Activated T-helper 1 cell treated with anti-CD3 and anti-CD28 coated beads, Interleukin-12 subunit alpha, Interleukin-12 subunit beta, Interleukin-2, Interleukin-4 antibody, amounts not matched to agents 30 ng/mL and 10 ng/mL and 1 ng/mL, durations not matched to agents 14 hours and 24 hours and 36 hours (primary cell): ENCODE data around the gene SLC38A3. TPM values are rescaled to one million over a fixed set of nuclear protein-coding genes. Genes with fewer than 3 reads are reported as not detected.
"Not testable (repeated sequence)": the region's sequence is repeated elsewhere in the genome, so short reads cannot be mapped to it uniquely, and the experiment has no call there.

ENCODE experiments used
- DNase-seq: peaks from one replicate; pipeline ENCODE4 v3.0.0; 2021; ENCODE audit warnings: low spot score
- H3K27ac Mint-ChIP-seq: one replicate; pipeline ENCODE4 v1.8.0; 2021; ENCODE audit warnings: mild to moderate bottlenecking, mixed read lengths
- H3K27me3 Mint-ChIP-seq: one replicate; pipeline ENCODE4 v1.8.0; 2022; ENCODE audit warnings: mild to moderate bottlenecking, moderate library complexity, mixed read lengths; ENCODE audit not compliant: insufficient read depth
- H3K36me3 Mint-ChIP-seq: one replicate; pipeline ENCODE4 v1.8.0; 2021; ENCODE audit warnings: low read depth, mixed read lengths
- H3K4me1 Mint-ChIP-seq: one replicate; pipeline ENCODE4 v1.8.0; 2021; ENCODE audit warnings: low read depth, mixed read lengths
- H3K4me3 Mint-ChIP-seq: one replicate; pipeline ENCODE4 v1.8.0; 2021; ENCODE audit warnings: mild to moderate bottlenecking, moderate library complexity, mixed read lengths
- H3K9me3 Mint-ChIP-seq: one replicate; pipeline ENCODE4 v1.8.0; 2021; ENCODE audit warnings: mixed read lengths
- intact Hi-C: fragments of 100-400 bp; cut with micrococcal nuclease; formaldehyde crosslinking; loops from one replicate; pipeline ENCODE4 v1.15.1; 2024
- total RNA-seq: library from RNA; stranded (reverse); gene quantifications from 2 replicates; pipeline ENCODE4 v1.2.3, GENCODE V29; 2022

Gene SLC38A3
- total RNA-seq, 1 donor from 2014 or later = not detected

DNA sequence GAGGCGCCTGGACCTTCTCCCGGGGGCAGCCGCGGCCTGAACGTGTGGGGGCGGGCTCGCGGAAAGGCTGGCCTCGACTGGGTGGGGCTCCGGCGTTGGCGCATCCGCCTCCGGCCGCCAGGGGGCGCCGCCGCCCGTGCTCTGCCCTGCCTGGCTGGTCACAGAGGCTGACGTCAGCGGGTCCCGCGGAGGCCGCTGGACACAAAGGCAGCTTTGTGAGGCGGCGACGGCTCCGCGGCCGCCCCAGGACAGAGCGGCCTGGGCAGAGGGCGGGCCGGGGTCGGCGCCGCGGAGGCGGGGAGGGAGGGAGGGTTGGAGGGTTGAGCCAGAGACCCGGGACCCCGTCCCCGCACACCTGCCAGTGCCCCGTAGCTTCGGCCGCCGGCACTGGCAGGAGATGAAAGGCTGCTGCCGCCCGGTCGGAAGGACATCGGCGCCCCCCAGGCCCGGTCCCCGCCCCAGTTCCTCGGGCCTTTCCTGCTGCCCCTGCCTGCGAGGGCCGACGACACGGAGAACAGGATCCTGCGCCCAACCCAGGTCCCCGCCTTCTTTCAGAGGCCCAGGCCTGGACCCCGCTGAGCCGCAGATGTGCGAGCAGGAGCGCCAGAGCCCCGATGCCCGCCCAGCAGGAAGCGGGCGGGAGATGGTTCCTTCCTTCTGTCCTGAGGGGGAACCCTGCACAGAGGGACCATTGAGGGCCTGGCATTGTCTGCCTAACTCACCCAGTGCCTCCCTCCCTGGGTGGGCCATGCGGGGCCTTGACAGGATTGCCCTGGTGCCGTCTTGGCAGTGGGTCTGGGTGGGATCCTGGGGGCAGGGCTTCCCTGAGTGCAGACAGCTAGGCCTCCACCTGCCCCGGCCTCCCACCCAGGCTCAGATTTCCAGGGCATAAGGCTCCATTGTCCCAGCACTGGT lies 55.2 kb downstream of the SLC38A3 start:
- H3K36me3 Mint-ChIP-seq = peaks cover 14% of the 10 kb centered on the region
- peak overlapping the region; percentile 68 for H3K27ac Mint-ChIP-seq
- no peaks in the 10 kb centered on the region for H3K9me3 Mint-ChIP-seq
- H3K27me3 Mint-ChIP-seq = peaks cover 1% of the 10 kb centered on the region
- intact Hi-C loops = loop anchor here (1.0 to 2.0 kb wide), 5 partner anchors 13 to 33 kb away; partner anchors contain the start of gene IFRD2
- H3K4me3 Mint-ChIP-seq = peak overlapping the region; percentile 68
- no peaks in the 10 kb centered on the region for H3K4me1 Mint-ChIP-seq
- peak; percentile 86 for DNase-seq

DNA sequence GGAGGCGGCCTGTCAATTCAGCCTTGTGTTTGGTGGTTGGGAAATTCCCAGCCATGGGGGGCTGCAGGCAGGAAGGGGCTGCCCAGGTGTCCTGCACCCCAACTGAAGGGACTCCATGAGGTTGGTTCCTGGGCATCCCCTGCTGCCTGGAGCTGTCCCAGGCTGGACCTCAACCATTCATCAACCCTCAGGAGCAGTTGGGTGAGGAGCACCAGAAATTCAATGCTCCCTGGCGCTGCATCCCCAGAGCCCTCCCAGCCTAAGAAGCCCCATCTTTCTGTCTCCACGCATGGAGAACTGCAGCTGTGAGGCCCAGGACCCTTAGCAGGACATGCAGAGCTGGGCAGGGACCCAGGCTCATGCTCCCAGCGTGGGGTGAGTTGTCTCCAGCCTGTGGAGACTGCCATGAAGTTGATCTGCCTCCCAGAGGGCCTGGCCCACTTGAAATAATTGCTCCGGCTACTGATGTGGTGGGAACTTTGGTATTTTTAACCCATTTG lies 55.9 kb downstream of the SLC38A3 start:
- no peaks in the 10 kb centered on the region for H3K9me3 Mint-ChIP-seq
- peaks cover 3% of the 10 kb centered on the region for H3K27me3 Mint-ChIP-seq
- no peaks in the 10 kb centered on the region for H3K4me1 Mint-ChIP-seq
- peak overlapping the region; percentile 48 for H3K27ac Mint-ChIP-seq
- intact Hi-C loops = loop anchor here (1.0 to 2.0 kb wide), 5 partner anchors 12 to 34 kb away; partner anchors contain the start of gene IFRD2
- DNase-seq = no peak
- peak overlapping the region; percentile 51 for H3K4me3 Mint-ChIP-seq
- H3K36me3 Mint-ChIP-seq = peaks cover 14% of the 10 kb centered on the region

DNA sequence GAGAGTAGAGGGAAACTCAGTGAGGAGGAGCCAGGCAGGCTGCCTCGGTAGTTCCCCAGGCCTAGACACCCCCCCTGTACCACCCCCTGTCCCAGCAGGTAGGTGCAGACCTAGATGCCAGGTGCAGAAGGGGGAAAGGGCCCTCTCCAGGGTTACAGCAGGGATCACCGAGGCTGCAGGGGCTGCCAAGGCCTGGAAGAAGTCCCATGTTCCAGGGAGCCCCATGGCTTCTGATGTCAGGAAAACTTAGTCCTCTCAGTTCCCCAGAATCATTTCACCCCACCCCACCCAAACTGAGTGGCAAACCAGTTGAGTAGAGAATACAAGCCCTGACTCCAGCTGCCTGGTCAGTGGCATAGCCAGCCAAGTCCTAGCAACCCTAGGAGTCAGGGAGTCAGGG lies 56.4 kb downstream of the SLC38A3 start:
- no peak for DNase-seq
- H3K36me3 Mint-ChIP-seq = peaks cover 12% of the 10 kb centered on the region
- no peaks in the 10 kb centered on the region for H3K9me3 Mint-ChIP-seq
- peak overlapping the region; percentile 33 for H3K4me3 Mint-ChIP-seq
- intact Hi-C loops = loop anchor here (2.0 kb wide), 1 partner anchor 31 kb away; the partner anchor contains the start of gene IFRD2
- peaks cover 5% of the 10 kb centered on the region for H3K27me3 Mint-ChIP-seq
- no peaks in the 10 kb centered on the region for H3K4me1 Mint-ChIP-seq
- peak overlapping the region; percentile 48 for H3K27ac Mint-ChIP-seq

DNA sequence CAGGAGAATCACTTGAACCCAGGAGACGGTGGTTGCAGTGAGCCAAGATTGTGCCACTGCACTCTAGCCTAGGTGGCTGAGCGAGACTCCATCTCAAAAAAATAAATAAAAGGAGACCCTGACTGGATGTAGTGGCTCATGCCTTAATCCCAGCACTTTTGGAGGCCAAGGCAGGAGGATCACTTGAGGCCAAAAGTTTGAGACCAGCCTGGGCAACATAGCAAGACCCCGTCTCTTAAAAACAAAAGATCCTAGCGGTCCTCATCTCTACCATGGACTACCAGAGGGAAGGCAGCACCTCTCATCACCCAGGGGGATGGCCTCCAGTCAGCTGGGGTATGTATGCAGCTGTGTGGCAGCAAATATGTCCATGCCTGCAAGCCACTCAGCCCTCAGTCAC lies 57.1 kb downstream of the SLC38A3 start:
- H3K27me3 Mint-ChIP-seq, intact Hi-C loops, H3K9me3 Mint-ChIP-seq, DNase-seq, H3K27ac Mint-ChIP-seq, H3K4me1 Mint-ChIP-seq, H3K4me3 Mint-ChIP-seq, H3K36me3 Mint-ChIP-seq: not testable (repeated sequence)

DNA sequence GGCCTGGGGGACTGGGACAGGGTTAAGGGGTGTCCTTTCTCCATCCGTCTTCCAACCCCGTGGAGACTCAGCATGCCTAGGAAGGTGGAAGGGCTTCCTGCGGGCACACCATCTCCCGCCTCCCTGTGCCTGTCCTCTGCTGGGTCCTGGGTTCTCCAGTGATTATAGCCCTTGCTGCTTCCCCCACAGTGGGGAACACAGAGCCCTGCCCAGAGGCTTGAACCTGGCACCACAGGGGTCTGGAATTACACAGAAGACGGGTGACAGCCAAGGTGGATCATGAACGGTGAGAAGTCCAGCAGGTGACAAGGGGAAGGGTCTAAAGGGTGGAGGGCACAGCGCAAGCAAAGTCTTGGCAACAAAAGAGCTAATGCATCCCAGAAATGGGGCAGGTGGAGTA lies 57.7 kb downstream of the SLC38A3 start:
- H3K27ac Mint-ChIP-seq = no peak overlapping the region
- no peaks in the 10 kb centered on the region for H3K36me3 Mint-ChIP-seq
- DNase-seq = no peak
- no peaks in the 10 kb centered on the region for H3K9me3 Mint-ChIP-seq
- intact Hi-C loops = no loop called here
- peaks cover 8% of the 10 kb centered on the region for H3K27me3 Mint-ChIP-seq
- H3K4me1 Mint-ChIP-seq = no peaks in the 10 kb centered on the region
- no peak overlapping the region for H3K4me3 Mint-ChIP-seq

DNA sequence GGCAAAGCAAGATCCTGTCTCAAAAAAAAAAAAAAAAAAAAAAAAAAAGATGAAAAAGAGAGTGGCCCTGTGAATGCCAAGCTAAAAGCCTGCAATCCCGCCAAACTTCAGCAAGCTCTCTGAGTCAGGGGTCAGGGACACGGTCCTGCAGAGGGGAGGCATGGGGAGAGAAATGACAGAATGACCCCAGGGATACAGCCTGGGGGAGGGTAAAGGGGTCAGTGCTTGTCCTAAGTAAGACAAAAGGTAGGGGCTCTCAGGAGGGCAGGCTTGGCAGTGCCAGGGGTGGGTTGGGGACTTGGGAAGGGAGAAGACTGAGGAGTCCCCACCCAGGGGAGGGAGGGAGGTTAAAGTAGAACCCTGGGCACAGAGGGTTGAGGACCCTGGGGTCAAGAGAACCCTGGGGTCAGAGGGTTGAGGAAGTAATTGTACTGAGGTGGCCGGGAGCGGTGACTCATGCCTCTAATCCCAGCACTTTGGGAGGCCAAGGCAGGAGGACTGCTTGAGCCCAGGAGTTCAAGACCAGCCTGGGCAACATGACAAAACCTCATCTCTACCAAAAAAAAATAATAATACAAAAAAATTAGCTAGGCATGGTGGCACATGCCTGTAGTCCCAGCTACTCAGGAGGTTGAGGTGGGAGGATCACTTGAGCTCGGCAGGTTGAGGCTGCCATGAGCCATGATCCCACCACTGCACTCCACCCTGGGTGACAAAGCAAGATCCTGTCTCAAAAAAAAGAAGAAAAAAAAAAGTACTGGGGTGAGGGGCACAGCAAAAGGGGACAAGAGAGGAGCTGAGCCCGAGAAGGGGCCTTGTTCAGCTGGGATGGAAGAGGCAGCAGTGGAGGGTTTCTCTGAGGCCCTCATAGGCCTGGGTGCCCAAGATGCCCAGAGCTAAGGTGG lies 58.7 kb downstream of the SLC38A3 start:
- H3K27me3 Mint-ChIP-seq = peaks cover 16% of the 10 kb centered on the region
- no peaks in the 10 kb centered on the region for H3K36me3 Mint-ChIP-seq
- DNase-seq = no peak
- H3K4me3 Mint-ChIP-seq = no peak overlapping the region
- H3K4me1 Mint-ChIP-seq = no peaks in the 10 kb centered on the region
- H3K9me3 Mint-ChIP-seq = no peaks in the 10 kb centered on the region
- H3K27ac Mint-ChIP-seq = no peak overlapping the region
- intact Hi-C loops = no loop called here

DNA sequence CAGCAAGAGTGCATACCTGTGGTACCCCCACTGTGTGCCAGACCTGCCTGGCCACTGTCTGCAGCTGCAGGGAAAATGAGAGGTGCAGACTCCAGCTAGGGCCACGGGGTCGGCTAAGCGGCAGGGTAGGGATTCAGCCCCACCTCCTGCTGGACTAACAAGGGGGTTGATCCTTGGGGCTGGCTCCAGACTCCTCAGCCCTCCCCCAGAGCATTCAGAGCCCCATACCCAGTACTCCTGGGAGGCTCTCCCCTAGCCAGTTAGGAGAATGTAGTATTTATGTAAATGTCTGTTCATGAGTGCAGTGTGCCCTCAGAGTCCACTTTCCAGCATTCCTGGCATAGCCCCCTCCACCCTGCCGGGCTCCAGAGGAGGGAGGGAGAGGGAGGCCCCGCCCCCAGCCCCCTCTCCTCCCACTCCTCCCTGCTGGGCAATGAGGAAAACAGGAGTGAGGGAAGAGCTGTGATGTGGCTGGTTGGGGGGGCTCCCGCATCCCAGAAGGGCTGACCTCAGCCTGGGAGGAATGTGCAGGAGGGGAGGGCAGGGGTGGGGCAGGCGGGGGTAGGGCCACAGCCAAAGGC lies 59.4 kb downstream of the SLC38A3 start:
- Mint-ChIP-seq H3K4me1 (no peaks in the 10 kb centered on the region), H3K9me3 (no peaks in the 10 kb centered on the region), H3K27me3 (peaks cover 16% of the 10 kb centered on the region), H3K4me3 (no peak overlapping the region), H3K27ac (no peak overlapping the region), H3K36me3 (no peaks in the 10 kb centered on the region)
- intact Hi-C loops = no loop called here
- no peak for DNase-seq

DNA sequence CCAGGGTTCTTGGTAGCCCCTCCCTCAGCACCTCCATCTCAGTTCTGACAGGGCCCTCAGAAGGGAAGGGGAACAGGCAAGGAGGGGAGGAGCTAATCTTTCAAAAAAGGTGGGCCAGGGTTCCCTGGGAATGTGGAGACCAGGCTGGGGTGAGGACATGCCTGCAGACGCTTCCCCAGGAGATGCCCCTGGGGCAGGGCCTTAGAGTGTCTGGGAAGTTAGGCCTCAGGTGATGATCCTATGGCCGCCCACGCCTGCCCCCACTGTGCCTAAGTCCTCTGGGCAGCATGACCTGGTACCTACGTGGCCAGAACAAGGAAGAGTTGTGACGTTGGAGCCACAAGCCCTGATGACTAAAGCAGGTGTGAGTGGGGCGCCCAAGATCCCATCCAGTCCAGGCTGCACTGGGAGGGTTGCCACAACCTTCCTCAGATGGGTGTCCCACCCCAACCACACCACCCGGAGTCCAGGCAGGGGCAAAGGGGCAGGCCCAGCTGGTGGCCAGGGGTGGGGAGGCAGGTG lies 60.0 kb downstream of the SLC38A3 start:
- H3K4me3 Mint-ChIP-seq = no peak overlapping the region
- intact Hi-C loops = no loop called here
- no peaks in the 10 kb centered on the region for H3K4me1 Mint-ChIP-seq
- H3K36me3 Mint-ChIP-seq = no peaks in the 10 kb centered on the region
- no peak overlapping the region for H3K27ac Mint-ChIP-seq
- H3K27me3 Mint-ChIP-seq = peaks cover 14% of the 10 kb centered on the region
- DNase-seq = no peak
- H3K9me3 Mint-ChIP-seq = no peaks in the 10 kb centered on the region

DNA sequence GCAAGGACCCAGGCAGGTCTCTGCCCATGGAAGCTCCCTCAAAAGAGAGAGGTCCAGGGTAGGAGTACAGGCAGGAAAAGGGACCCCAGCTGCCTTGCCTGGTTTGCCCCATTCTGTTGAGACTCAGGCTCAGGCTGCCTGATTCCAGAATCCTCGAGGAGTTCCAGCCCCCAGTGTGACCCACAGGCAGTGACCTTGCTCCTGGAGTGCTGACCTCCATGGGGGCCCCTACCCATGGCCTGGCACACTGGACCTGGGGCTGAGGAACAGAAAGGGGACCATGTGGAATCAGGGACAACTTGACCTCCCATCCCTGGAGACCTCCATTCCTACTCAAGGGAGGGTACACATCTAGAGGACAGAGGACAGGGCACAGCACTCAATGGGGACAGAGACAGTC lies 60.5 kb downstream of the SLC38A3 start:
- intact Hi-C loops = no loop called here

DNA sequence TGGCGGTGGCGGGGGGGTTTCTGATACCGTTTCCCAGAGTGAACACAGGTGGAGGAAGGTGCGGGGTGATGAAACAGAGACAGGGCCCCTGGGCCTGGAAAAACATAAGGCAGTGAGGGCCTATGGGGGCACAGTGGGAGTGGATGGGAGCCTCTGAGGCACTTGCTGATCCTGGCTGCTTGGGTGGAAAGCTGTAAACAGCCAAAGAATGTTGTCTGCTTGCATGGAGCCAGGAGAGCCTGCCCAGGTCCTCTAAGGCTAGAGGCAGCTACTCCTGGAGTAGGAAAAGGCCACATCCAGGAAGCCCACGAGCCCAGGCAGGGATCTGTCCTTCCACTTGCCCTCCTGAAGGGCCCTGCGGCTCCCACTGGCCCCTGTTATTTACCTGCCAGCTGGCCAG lies 60.9 kb downstream of the SLC38A3 start:
- Mint-ChIP-seq H3K36me3 (no peaks in the 10 kb centered on the region), H3K27me3 (peaks cover 14% of the 10 kb centered on the region)

More for the DNA sequence above, 60.5 kb downstream of the SLC38A3 start:
- Mint-ChIP-seq H3K9me3 (no peaks in the 10 kb centered on the region), H3K4me1 (no peaks in the 10 kb centered on the region), H3K36me3 (no peaks in the 10 kb centered on the region), H3K4me3 (no peak overlapping the region), H3K27me3 (peaks cover 14% of the 10 kb centered on the region), H3K27ac (no peak overlapping the region)
- DNase-seq = no peak

DNA sequence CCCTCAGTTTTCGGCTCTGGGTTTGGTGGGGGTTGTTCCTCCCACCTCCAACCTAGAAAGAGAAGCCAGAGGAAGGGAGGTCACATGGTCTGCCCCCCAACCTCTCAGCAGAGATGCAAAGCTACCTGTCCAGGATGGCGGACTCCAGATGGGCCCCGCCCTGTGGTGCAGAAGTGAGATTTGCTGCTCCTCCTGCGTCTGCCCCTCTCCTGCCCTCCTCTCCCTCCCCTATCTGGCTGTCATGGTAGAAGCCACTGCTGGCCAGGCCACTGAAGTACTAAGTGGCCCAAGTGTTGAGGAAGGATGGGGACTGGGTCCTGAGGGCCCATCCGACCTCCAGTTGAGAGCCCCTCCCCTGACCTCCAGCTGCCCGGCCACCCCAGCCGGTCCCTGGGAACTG lies 61.8 kb downstream of the SLC38A3 start:
- H3K36me3 Mint-ChIP-seq = no peaks in the 10 kb centered on the region
- no peaks in the 10 kb centered on the region for H3K4me1 Mint-ChIP-seq
- H3K27me3 Mint-ChIP-seq = peaks cover 14% of the 10 kb centered on the region
- H3K9me3 Mint-ChIP-seq = no peaks in the 10 kb centered on the region
- intact Hi-C loops = no loop called here
- no peak overlapping the region for H3K4me3 Mint-ChIP-seq
- no peak for DNase-seq
- H3K27ac Mint-ChIP-seq = no peak overlapping the region

More for the DNA sequence above, 60.9 kb downstream of the SLC38A3 start:
- DNase-seq = no peak
- no peaks in the 10 kb centered on the region for H3K9me3 Mint-ChIP-seq
- no peaks in the 10 kb centered on the region for H3K4me1 Mint-ChIP-seq
- H3K27ac Mint-ChIP-seq = no peak overlapping the region
- intact Hi-C loops = no loop called here
- H3K4me3 Mint-ChIP-seq = no peak overlapping the region

DNA sequence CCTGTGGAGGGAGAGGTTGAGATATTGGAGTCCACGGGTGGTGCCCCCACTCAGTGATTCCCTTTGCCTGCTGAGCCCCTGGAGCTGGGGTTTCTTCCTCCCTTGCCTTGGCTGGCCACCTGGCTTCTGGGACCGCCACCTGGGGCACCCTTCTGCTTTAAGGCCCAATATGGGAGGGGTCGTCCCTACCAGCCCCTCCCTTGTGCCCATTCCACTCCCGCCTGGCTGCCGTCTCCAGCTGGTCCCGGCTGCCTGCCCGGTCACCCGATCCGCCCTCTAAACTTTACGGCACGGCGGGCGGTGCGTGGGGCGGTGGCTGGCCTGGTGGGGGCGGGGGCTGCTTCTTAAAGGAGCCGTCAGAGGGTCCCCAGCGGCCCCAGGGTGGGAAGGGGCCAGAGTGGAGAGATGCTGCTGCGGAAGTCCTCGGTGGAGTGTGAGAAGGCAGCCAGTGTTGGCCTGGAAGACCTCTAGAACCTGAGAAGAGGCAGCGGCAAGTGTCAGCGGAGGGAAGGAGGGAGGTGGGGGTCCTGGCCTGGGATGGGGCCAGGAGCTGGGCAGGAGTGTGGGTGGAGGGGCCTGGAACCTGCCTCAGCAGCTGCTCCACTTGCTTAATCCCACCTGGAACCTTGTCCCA lies 62.3 kb downstream of the SLC38A3 start:
- Mint-ChIP-seq H3K27ac (no peak overlapping the region), H3K9me3 (no peaks in the 10 kb centered on the region), H3K36me3 (no peaks in the 10 kb centered on the region), H3K4me1 (no peaks in the 10 kb centered on the region), H3K27me3 (peaks cover 14% of the 10 kb centered on the region), H3K4me3 (no peak overlapping the region)
- no peak for DNase-seq
- intact Hi-C loops = no loop called here
